ENCODE data around the gene PRKACA.

DNA sequence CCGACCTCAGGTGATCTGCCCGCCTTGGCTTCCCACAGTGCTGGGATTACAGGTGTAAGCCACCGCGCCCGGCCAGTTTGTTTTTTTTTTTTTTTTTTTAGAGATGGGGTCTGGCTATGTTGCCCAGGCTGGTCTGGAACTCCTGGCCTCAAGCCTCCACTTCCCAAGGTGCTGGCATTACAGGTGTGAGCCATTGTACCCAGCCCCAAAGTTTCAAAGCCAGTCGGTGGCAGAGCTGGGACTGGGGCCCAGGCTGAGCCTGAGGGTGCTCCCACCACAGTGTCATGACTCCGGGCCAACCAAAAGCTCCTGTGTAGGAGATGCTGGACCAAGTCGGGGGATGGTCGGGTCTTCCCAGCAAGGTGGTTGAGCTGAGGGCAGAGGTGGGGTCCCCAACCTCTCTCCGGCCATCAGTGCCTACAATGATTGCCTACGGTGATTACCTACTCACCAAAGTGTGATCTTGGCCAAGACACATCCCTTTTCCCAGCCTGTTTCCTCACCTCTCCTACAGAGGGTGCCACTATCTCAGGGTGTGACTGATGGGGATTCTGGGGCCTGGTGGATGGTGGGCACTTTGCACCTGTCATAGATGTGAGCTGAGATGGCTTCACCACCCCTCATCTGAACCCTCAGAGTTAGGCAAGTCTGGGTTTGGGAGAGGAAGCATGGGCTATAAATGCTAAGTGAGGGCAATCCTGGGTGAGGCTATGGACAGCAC, 21.1 kb downstream of the PRKACA start:
- no peak for TF ChIP-seq EZH2 (optimal IDR thresholded peaks at IDR 0.05; ENCODE audit: low read depth, low read length)
- TF ChIP-seq, protein P1, sequence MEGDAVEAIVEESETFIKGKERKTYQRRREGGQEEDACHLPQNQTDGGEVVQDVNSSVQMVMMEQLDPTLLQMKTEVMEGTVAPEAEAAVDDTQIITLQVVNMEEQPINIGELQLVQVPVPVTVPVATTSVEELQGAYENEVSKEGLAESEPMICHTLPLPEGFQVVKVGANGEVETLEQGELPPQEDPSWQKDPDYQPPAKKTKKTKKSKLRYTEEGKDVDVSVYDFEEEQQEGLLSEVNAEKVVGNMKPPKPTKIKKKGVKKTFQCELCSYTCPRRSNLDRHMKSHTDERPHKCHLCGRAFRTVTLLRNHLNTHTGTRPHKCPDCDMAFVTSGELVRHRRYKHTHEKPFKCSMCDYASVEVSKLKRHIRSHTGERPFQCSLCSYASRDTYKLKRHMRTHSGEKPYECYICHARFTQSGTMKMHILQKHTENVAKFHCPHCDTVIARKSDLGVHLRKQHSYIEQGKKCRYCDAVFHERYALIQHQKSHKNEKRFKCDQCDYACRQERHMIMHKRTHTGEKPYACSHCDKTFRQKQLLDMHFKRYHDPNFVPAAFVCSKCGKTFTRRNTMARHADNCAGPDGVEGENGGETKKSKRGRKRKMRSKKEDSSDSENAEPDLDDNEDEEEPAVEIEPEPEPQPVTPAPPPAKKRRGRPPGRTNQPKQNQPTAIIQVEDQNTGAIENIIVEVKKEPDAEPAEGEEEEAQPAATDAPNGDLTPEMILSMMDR (IDR thresholded peaks at IDR 0.05; ENCODE audit: low read length), result no peak
- no peak for TF ChIP-seq EZH2phosphoT487 (IDR thresholded peaks at IDR 0.05; ENCODE audit: low read length)
